ENCODE results near the gene BLVRA.

The BLVRA gene

DNA sequence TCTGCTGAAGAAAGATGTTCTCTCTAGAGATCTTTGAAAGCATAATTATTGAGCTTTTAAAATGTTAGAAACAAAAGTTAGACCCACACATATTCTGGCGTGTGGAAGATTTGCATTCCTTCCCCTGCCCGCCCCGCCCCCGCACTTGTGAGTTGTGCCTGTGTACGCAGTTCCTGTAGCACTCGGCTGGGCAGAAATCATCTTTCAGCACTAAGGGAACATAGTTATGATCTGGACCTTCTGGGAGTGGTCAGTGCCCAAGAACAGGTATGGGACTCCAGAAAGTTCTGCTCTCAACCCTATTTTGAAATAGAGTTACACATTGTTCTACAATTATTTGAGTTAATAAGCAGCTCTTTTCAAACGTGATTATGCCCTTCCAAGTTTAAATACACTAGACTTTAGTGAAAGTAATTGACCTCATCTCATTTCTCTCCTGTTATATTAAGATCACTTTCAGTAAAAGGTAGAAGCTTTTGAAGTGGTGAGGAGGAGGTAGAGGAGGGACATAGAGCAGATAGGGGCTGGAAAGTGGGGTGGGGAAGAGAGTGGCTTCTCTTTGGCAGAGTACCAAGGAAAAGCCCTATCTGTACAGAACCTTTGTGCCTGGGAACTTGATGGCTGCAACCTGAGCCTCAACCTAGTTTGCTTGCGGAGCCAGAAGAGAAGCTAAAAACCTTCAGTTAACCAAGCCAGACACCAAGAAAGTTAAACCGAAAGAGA, 5.7 kb downstream of the BLVRA start:
- TF ChIP-seq, protein P1, sequence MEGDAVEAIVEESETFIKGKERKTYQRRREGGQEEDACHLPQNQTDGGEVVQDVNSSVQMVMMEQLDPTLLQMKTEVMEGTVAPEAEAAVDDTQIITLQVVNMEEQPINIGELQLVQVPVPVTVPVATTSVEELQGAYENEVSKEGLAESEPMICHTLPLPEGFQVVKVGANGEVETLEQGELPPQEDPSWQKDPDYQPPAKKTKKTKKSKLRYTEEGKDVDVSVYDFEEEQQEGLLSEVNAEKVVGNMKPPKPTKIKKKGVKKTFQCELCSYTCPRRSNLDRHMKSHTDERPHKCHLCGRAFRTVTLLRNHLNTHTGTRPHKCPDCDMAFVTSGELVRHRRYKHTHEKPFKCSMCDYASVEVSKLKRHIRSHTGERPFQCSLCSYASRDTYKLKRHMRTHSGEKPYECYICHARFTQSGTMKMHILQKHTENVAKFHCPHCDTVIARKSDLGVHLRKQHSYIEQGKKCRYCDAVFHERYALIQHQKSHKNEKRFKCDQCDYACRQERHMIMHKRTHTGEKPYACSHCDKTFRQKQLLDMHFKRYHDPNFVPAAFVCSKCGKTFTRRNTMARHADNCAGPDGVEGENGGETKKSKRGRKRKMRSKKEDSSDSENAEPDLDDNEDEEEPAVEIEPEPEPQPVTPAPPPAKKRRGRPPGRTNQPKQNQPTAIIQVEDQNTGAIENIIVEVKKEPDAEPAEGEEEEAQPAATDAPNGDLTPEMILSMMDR (IDR thresholded peaks at IDR 0.05) = no peak
- Histone ChIP-seq H3K27ac (no peak overlapping the region), H3K4me1 (peaks cover 0 to 35% (median 4%) of the 10 kb centered on the region in 4 donors), H3K36me3 (no peaks in the 10 kb centered on the region), H3K27me3 (no peaks in the 10 kb centered on the region), H3K9me3 (no peaks in the 10 kb centered on the region), H3K4me3 (no peak overlapping the region)
- intact Hi-C loops (cut with DNase I; ENCODE audit: low total_unique reads) = no loop called here
- peak in 1 of 2 donors; percentile 44 for DNase-seq

DNA sequence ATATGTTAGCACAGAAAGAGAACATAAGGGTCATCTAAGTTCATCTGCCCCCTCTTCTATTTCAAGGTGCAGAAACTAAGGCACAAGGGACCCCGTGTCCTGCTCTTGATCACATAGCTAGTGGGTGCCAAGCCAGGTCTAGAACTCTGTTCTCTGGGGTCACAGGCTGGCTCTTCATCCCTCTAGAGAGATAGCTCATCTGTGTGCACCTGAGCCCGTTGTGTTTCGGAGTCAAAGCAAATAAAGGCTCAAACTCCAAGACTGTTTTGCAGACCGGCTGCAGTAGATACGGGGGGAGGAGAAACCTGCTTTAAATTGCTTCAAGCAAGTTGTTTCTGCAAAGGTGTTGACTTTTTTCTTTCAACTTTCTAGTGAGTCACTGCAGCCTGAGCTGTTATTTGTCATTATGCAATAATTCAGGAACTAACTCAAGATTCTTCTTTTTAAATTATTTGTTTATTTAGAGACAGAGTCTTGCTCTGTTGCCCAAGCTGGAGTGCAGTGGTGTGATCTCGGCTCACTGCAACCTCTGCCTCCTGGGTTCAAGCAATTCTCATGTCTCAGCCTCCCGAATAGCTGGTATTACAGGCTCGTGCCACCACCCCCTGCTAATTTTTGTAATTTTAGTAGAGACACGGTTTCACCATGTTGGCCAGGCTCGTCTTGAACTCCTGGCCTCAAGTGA, 6.5 kb downstream of the BLVRA start:
- Histone ChIP-seq H3K4me3 (no peak overlapping the region), H3K9me3 (no peaks in the 10 kb centered on the region), H3K27ac (no peak overlapping the region), H3K36me3 (no peaks in the 10 kb centered on the region), H3K27me3 (no peaks in the 10 kb centered on the region), H3K4me1 (peaks cover 0 to 30% (median 4%) of the 10 kb centered on the region in 4 donors)
- no peak for DNase-seq
- intact Hi-C loops (cut with DNase I; ENCODE audit: low total_unique reads) = no loop called here
- TF ChIP-seq, protein P1 (IDR thresholded peaks at IDR 0.05) = no peak

DNA sequence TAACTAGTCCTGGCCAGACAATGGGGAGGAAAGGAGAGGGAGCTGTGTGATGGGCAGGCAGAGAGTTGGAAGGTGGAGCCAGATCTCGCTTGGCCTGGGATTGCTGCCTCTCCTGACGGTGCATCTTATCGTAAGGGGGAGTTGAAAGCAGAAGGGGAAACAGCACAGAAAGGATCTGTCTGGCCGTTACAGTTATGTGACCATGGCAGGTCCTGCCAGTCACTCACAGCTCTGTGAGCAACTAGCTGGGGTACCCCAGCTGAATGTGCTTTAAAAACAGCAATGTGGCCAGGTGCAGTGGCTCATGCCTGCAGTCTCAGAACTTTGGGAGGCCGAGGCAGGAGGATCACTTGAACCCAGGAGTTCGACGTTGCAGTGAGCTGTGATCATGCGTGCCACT, 8.1 kb downstream of the BLVRA start:
- Histone ChIP-seq H3K27me3 (no peaks in the 10 kb centered on the region), H3K4me3 (no peak overlapping the region), H3K36me3 (peaks cover 4 to 10% (median 8%) of the 10 kb centered on the region in 3 donors), H3K4me1 (peaks cover 0 to 30% (median 4%) of the 10 kb centered on the region in 4 donors), H3K27ac (no peak overlapping the region), H3K9me3 (no peaks in the 10 kb centered on the region)
- no peak for DNase-seq
- TF ChIP-seq, protein P1 (IDR thresholded peaks at IDR 0.05) = no peak
- intact Hi-C loops (cut with DNase I; ENCODE audit: low total_unique reads) = no loop called here

DNA sequence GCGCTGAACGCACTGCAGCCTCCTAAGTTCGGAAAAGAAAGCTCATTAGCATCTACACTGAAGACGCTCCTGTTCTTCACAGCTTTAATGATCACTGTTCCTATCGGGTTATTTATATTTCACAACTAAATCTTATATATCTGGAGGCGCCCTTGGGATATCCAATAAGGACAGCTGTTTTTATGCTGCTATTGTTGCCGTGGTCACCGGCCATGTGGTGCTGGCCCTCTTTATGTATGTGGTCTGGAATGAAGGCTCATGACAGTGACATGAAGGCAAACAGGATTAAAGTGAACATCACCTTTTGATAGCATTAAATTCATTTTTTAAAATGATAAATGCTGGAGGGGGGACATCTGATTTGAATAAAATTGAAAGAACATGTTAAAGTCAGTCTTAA, 8.8 kb downstream of the BLVRA start:
- peaks cover 0 to 25% (median 4%) of the 10 kb centered on the region in 4 donors for H3K4me1 ChIP-seq
- H3K27ac ChIP-seq = no peak overlapping the region
- no peak overlapping the region for H3K4me3 ChIP-seq
- H3K36me3 ChIP-seq = peaks cover 11 to 17% (median 16%) of the 10 kb centered on the region in 3 donors
- TF ChIP-seq, protein P1 (IDR thresholded peaks at IDR 0.05) = no peak
- intact Hi-C loops (cut with DNase I; ENCODE audit: low total_unique reads) = no loop called here
- DNase-seq = no peak
- no peaks in the 10 kb centered on the region for H3K27me3 ChIP-seq
- no peaks in the 10 kb centered on the region for H3K9me3 ChIP-seq

DNA sequence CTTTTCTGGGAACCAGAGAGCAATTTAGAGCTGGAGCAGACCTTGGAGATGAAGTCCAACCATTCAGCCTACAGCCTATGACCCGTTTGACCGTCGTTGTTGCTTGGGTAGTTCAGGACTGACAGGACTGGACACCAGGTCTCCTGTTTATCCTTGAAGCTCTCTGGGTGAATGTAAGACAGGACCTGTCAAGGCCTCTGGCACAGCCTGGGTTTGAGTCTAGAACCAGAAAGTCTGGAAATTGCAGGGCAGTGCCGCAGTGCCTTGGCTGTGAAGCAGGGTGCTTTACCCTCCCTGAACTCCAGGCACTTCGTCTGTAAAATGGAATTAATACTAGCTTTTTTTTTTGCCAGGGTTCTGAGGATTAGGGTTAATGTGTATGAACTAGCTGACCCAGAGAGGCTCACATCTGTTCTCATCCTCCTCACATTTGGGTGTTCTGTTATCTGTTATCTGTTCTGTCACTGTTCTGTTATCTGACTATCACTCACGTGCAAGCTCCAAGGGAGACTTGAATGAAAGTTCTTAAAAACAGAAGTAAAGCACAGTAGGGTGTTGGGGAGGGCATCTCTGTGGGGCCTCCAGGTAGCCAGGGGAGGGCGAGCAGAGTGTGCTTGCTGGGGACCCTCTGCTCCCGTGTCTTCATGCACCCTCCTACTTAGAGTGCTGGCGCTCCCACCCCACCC, 9.9 kb downstream of the BLVRA start:
- intact Hi-C loops (cut with DNase I; ENCODE audit: low total_unique reads) = no loop called here
- Histone ChIP-seq H3K36me3 (peaks cover 16 to 25% (median 23%) of the 10 kb centered on the region in 3 donors), H3K27ac (no peak overlapping the region), H3K4me1 (peaks cover 0 to 22% (median 1%) of the 10 kb centered on the region in 4 donors), H3K27me3 (no peaks in the 10 kb centered on the region), H3K4me3 (no peak overlapping the region), H3K9me3 (no peaks in the 10 kb centered on the region)
- DNase-seq = no peak
- TF ChIP-seq, protein P1 (IDR thresholded peaks at IDR 0.05) = no peak

Measured in tibial artery (tissue), 4 donors.